BLaER1 (cell line): ENCODE measurements around the gene KIAA0825.

Experiments used
- H3K27ac ChIP-seq: shearing (Covaris generic); formaldehyde crosslinking; 2 replicates; pipeline ENCODE4 v1.8.1; 2022
- H3K27me3 ChIP-seq: shearing (Covaris generic); formaldehyde crosslinking; 2 replicates; pipeline ENCODE4 v1.8.1; 2022
- H3K36me3 ChIP-seq: shearing (Covaris generic); formaldehyde crosslinking; 2 replicates; pipeline ENCODE4 v1.8.1; 2022
- H3K4me1 ChIP-seq: shearing (Covaris generic); formaldehyde crosslinking; 2 replicates; pipeline ENCODE4 v1.8.1; 2022
- H3K4me2 ChIP-seq: shearing (Covaris generic); formaldehyde crosslinking; 2 replicates; pipeline ENCODE4 v1.8.1; 2022
- H3K4me3 ChIP-seq: shearing (Covaris generic); formaldehyde crosslinking; 2 replicates; pipeline ENCODE4 v1.8.1; 2022
- H3K9ac ChIP-seq: shearing (Covaris generic); formaldehyde crosslinking; 2 replicates; pipeline ENCODE4 v1.8.1; 2022
- H3K9me3 ChIP-seq: shearing (Covaris generic); formaldehyde crosslinking; 2 replicates; pipeline ENCODE4 v1.8.1; 2022
- H4K20me1 ChIP-seq: shearing (Covaris generic); formaldehyde crosslinking; 2 replicates; pipeline ENCODE4 v1.8.1; 2022
- Cebpa-rat ChIP-seq: shearing (Covaris generic); IDR thresholded peaks from 2 replicates; pipeline ENCODE4 v1.8.1; 2022

Gene KIAA0825

GRCh38 chr5:94388773-94389514, 229.5 kb downstream of the KIAA0825 start:
- Histone ChIP-seq H3K36me3 (no peaks in the 10 kb centered on the region), H3K9me3 (no peaks in the 10 kb centered on the region), H3K9ac (no peak overlapping the region), H3K4me1 (no peaks in the 10 kb centered on the region), H3K4me3 (no peak overlapping the region), H4K20me1 (no peaks in the 10 kb centered on the region), H3K27ac (no peak overlapping the region), H3K4me2 (no peak overlapping the region), H3K27me3 (no peaks in the 10 kb centered on the region)
- no peak for TF ChIP-seq Cebpa-rat

DNA sequence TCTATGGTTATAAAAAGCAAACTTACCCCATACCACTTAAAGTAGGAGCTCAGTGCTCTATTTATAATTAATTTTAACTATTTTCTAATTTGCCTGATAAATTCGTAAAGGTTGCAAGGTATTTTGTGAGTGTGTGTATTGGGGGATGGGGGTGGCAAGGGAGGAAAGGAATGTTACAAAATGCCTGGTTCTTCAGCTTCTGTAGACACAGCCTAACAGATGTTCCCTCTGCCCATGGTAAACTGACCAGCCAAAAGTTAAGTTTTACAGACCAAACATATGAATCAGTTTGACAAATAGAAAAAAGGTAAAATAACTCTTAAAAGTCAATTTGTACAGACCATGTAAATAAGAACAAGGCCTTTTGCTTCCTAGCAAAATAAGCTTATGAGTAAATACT, 232.6 kb downstream of the KIAA0825 start:
- H3K4me3 ChIP-seq: no peak overlapping the region
- no peaks in the 10 kb centered on the region for H3K4me1 ChIP-seq
- no peak overlapping the region for H3K4me2 ChIP-seq
- no peaks in the 10 kb centered on the region for H3K9me3 ChIP-seq
- no peaks in the 10 kb centered on the region for H3K36me3 ChIP-seq
- no peak overlapping the region for H3K27ac ChIP-seq
- H3K27me3 ChIP-seq: no peaks in the 10 kb centered on the region
- no peak for TF ChIP-seq Cebpa-rat
- H4K20me1 ChIP-seq: no peaks in the 10 kb centered on the region
- H3K9ac ChIP-seq: no peak overlapping the region

DNA sequence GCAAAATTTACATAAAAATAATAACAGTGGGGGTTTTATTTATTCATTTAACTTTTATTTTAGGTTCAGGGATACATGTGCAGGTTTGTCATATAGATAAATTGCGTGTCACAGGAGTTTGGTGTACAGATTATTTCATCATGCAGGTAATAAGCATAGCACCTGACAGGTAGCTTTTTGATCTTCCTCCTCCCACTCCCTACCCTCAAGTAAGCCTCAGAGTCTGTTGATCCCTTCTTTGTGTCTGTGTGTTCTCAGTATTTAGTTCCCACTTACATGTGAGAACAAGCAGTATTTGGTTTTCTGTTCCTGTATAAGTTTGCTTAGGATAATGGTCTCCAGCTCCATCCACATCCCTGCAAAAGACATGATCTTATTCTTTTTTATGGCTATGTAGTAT, 240.3 kb downstream of the KIAA0825 start:
- Histone ChIP-seq H3K9me3 (no peaks in the 10 kb centered on the region), H4K20me1 (no peaks in the 10 kb centered on the region), H3K4me2 (no peak overlapping the region), H3K4me3 (no peak overlapping the region), H3K27me3 (no peaks in the 10 kb centered on the region), H3K36me3 (no peaks in the 10 kb centered on the region), H3K27ac (no peak overlapping the region), H3K9ac (no peak overlapping the region), H3K4me1 (no peaks in the 10 kb centered on the region)
- TF ChIP-seq Cebpa-rat: no peak

GRCh38 chr5:94376672-94377345, 241.6 kb downstream of the KIAA0825 start:
- Histone ChIP-seq H3K4me3 (no peak overlapping the region), H3K36me3 (no peaks in the 10 kb centered on the region), H3K27me3 (no peaks in the 10 kb centered on the region), H3K9me3 (no peaks in the 10 kb centered on the region), H4K20me1 (no peaks in the 10 kb centered on the region), H3K27ac (no peak overlapping the region), H3K4me2 (no peak overlapping the region), H3K4me1 (no peaks in the 10 kb centered on the region), H3K9ac (no peak overlapping the region)
- TF ChIP-seq Cebpa-rat: no peak

GRCh38 chr5:94375801-94376200, 242.6 kb downstream of the KIAA0825 start:
- Histone ChIP-seq H3K4me1 (no peaks in the 10 kb centered on the region), H3K36me3 (no peaks in the 10 kb centered on the region)
- no peak for TF ChIP-seq Cebpa-rat

GRCh38 chr5:94374336-94374735, 244.1 kb downstream of the KIAA0825 start:
- Histone ChIP-seq H3K9ac (no peak overlapping the region), H3K4me2 (no peak overlapping the region), H3K27ac (no peak overlapping the region), H4K20me1 (no peaks in the 10 kb centered on the region), H3K36me3 (no peaks in the 10 kb centered on the region), H3K4me3 (no peak overlapping the region), H3K4me1 (no peaks in the 10 kb centered on the region), H3K27me3 (no peaks in the 10 kb centered on the region), H3K9me3 (no peaks in the 10 kb centered on the region)
- no peak for TF ChIP-seq Cebpa-rat

More at GRCh38 chr5:94375801-94376200, 242.6 kb downstream of the KIAA0825 start:
- Histone ChIP-seq H3K9me3 (no peaks in the 10 kb centered on the region), H3K4me3 (no peak overlapping the region), H3K27me3 (no peaks in the 10 kb centered on the region), H3K4me2 (no peak overlapping the region), H3K27ac (no peak overlapping the region), H4K20me1 (no peaks in the 10 kb centered on the region), H3K9ac (no peak overlapping the region)

DNA sequence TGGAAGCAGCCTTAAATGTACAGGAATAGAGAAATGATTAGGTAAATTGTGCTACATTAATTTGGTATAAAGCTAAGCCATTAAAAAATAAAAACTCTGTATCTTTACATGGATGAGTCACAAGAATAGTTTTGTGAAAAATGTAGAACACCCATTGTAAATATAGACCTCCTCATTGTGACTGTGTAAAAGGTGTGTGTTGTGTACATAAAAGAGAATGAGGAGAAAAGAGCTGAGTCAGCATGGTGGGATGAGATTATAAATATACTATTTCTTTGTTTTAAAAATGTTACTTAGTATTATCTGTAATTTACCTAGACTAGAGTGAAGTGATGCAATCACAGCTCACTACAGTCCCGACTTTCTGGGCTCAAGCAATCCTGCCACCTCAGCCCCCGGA, 250.5 kb downstream of the KIAA0825 start:
- Histone ChIP-seq H3K36me3 (no peaks in the 10 kb centered on the region), H3K4me1 (no peaks in the 10 kb centered on the region), H3K4me3 (no peak overlapping the region), H4K20me1 (no peaks in the 10 kb centered on the region), H3K9ac (no peak overlapping the region), H3K27me3 (no peaks in the 10 kb centered on the region), H3K9me3 (no peaks in the 10 kb centered on the region), H3K27ac (no peak overlapping the region), H3K4me2 (no peak overlapping the region)
- TF ChIP-seq Cebpa-rat: no peak

DNA sequence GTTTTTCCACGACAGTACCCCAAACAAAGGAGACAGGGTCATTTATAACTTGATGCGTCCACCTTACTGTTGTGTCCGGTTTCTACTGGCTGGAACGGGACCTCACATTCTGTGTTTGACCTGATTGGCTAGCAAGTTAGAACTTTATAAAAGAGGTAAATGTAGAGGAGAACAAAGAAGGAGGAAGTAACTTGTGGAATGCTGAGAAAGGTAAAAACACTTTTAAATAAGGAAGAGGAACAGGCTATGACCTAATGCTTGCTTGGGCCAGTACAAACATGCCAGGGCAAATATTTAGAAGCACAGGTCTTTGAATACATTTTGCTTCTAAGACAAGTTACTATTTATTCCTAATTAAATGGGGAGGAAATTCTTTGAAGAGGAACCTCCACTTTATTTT, 251.6 kb downstream of the KIAA0825 start:
- H3K9ac ChIP-seq: no peak overlapping the region
- H3K4me3 ChIP-seq: no peak overlapping the region
- no peaks in the 10 kb centered on the region for H3K36me3 ChIP-seq
- no peaks in the 10 kb centered on the region for H3K9me3 ChIP-seq
- H3K27me3 ChIP-seq: no peaks in the 10 kb centered on the region
- no peaks in the 10 kb centered on the region for H4K20me1 ChIP-seq
- H3K4me2 ChIP-seq: no peak overlapping the region
- H3K4me1 ChIP-seq: no peaks in the 10 kb centered on the region
- H3K27ac ChIP-seq: no peak overlapping the region
- TF ChIP-seq Cebpa-rat: no peak

- H3K9ac ChIP-seq: no peak overlapping the region
- H3K36me3 ChIP-seq: no peaks in the 10 kb centered on the region
- H3K4me2 ChIP-seq: no peak overlapping the region
- no peak overlapping the region for H3K4me3 ChIP-seq
- no peak for TF ChIP-seq Cebpa-rat
- no peaks in the 10 kb centered on the region for H4K20me1 ChIP-seq
- H3K9me3 ChIP-seq: no peaks in the 10 kb centered on the region
- H3K4me1 ChIP-seq: no peaks in the 10 kb centered on the region
- no peaks in the 10 kb centered on the region for H3K27me3 ChIP-seq
- no peak overlapping the region for H3K27ac ChIP-seq
Observed at GRCh38 chr5:94362857-94363256, 255.5 kb downstream of the KIAA0825 start.
